GM23248 (cell line): ENCODE results near the gene PPP1R9B. TPM values are rescaled to one million over a fixed set of nuclear protein-coding genes. Genes with fewer than 3 reads are reported as not detected.

ENCODE experiments used
- DNase-seq: peaks from one replicate; pipeline ENCODE4 v3.0.0-alpha.2; 2015
- H2AFZ ChIP-seq: fragments of 200-600 bp; sonication (generic); 2 replicates; pipeline ENCODE4 v1.6.1; 2016; ENCODE audit warnings: antibody characterized with exemption
- H3F3A ChIP-seq: fragments of 200-600 bp; sonication (generic); 2 replicates; pipeline ENCODE4 v1.6.1; 2016; ENCODE audit warnings: mild to moderate bottlenecking, antibody characterized with exemption, mixed run types; ENCODE audit not compliant: insufficient read depth
- H3K27ac ChIP-seq: fragments of 200-600 bp; sonication (generic); 2 replicates; pipeline ENCODE4 v1.5.1; 2016; ENCODE audit warnings: mild to moderate bottlenecking
- H3K27me3 ChIP-seq: fragments of 200-600 bp; sonication (generic); replicated peaks from 2 replicates; pipeline ENCODE4 v1.6.1; 2016; ENCODE audit warnings: mild to moderate bottlenecking; ENCODE audit not compliant: insufficient read depth
- H3K36me3 ChIP-seq: fragments of 200-600 bp; sonication (generic); 2 replicates; pipeline ENCODE4 v1.6.1; 2016; ENCODE audit warnings: low read depth, mild to moderate bottlenecking
- H3K4me1 ChIP-seq: fragments of 200-600 bp; sonication (generic); 2 replicates; pipeline ENCODE4 v1.6.1; 2016; ENCODE audit warnings: mild to moderate bottlenecking; ENCODE audit not compliant: insufficient read depth
- H3K4me2 ChIP-seq: fragments of 200-600 bp; sonication (generic); one replicate; pipeline ENCODE4 v1.6.1; 2016; ENCODE audit warnings: mild to moderate bottlenecking; ENCODE audit not compliant: unreplicated experiment
- H3K4me3 ChIP-seq: fragments of 200-600 bp; sonication (generic); 2 replicates; pipeline ENCODE4 v1.5.1; 2016; ENCODE audit warnings: mild to moderate bottlenecking
- H3K79me2 ChIP-seq: fragments of 200-600 bp; sonication (generic); 2 replicates; pipeline ENCODE4 v1.6.1; 2016; ENCODE audit warnings: mild to moderate bottlenecking; ENCODE audit not compliant: insufficient read depth
- H3K9ac ChIP-seq: fragments of 200-600 bp; sonication (generic); 2 replicates; pipeline ENCODE4 v1.6.1; 2016; ENCODE audit warnings: mild to moderate bottlenecking
- H3K9me2 ChIP-seq: fragments of 200-600 bp; sonication (generic); 2 replicates; pipeline ENCODE4 v1.6.1; 2016; ENCODE audit warnings: mixed run types, mild to moderate bottlenecking, moderate library complexity; ENCODE audit not compliant: insufficient read depth
- H3K9me3 ChIP-seq: fragments of 200-600 bp; sonication (generic); one replicate; pipeline ENCODE4 v1.6.1; 2017; ENCODE audit warnings: low read depth
- H4K20me1 ChIP-seq: fragments of 200-600 bp; sonication (generic); 2 replicates; pipeline ENCODE4 v1.6.0; 2016; ENCODE audit not compliant: insufficient read depth
- EZH2 ChIP-seq: fragments of 200-600 bp; sonication (generic); IDR thresholded peaks from 2 replicates; pipeline ENCODE4 v1.6.1; 2018; ENCODE audit warnings: antibody characterized with exemption, mild to moderate bottlenecking; ENCODE audit not compliant: insufficient read depth, poor library complexity, severe bottlenecking
- EZH2phosphoT487 ChIP-seq: fragments of 200-600 bp; sonication (generic); IDR thresholded peaks from 2 replicates; pipeline ENCODE4 v1.6.1; 2018; ENCODE audit warnings: antibody characterized with exemption, moderate library complexity, mild to moderate bottlenecking, low read depth; ENCODE audit not compliant: insufficient read depth
- WGBS, 2 experiments: methylation state at CpG; one replicate each; pipeline ENCODE4 v1.1.6; 2015 to 2017; ENCODE audit warnings: low lambda C conversion rate in 2 of 2, low coverage in 1 of 2; ENCODE audit errors: missing lambda C conversion rate in 2 of 2; 5-methylcytosine and 5-hydroxymethylcytosine counted together
- in situ Hi-C: fragments of 300-500 bp; cut with MboI; formaldehyde crosslinking; loops from 2 replicates; pipeline ENCODE4 v1.15.0; 2020
- polyA plus RNA-seq: library from polyadenylated mRNA; unstranded; fragments of >200 nt; fragmentation: Nextera tagmentation; extraction: Ambion mirVana; gene quantifications from 2 replicates; pipeline ENCODE4 v1.2.1, GENCODE V29; 2016
- total RNA-seq: library from RNA; depleted of rRNA; stranded (reverse); fragments of >200 nt; shearing (Covaris generic); gene quantifications from 2 replicates; pipeline ENCODE4 v1.2.3, GENCODE V29; 2014

The PPP1R9B gene
- total and polyA plus RNA-seq, 2 experiments from 2014 or later, result 2.3 to 69.4 TPM

DNA sequence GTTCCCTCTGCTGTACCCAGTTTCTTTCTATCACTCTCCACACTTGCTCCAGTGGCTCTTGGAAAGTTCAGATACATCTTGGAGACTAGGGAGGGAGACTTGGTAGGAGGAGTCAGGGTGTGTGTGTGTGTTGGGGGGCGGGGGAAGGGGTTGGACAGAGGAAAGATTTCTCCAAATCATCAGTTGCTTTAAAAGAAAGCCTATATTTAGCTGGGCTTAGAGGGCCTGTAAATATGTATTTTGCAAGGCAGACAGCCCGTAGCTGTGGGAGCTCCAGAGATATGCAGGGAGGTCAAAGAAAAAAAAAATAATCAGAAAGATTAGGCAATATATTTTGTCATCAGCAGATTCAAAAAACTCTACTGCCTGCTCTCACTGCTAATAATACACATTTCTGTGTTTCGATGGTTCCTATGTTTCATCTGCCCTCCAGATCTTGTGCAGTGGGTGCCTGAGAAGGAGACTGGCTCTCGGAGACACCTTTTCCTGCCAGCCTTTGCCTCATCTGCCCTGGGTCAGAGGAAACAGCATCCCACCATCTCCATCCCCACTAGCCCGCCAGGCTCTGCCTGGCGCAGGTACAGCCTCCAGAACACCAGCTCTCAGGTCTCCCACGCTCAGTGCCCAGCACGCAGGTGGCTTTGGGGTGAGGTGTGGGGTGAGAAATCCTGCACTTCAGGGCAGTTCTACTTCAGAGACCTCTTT lies 4.8 kb upstream of the PPP1R9B start:
- peak overlapping the region; percentile 84 for H2AFZ ChIP-seq
- no peaks in the 10 kb centered on the region for H4K20me1 ChIP-seq
- peaks cover 30% of the 10 kb centered on the region for H3F3A ChIP-seq
- H3K4me3 ChIP-seq, result peak overlapping the region; percentile 37; the same call in 1 of the 2 replicates
- H3K36me3 ChIP-seq, result no peaks in the 10 kb centered on the region
- in situ Hi-C loops, result no loop called here
- TF ChIP-seq EZH2phosphoT487, result no peak
- no peak for TF ChIP-seq EZH2
- peaks cover 31% of the 10 kb centered on the region for H3K4me1 ChIP-seq
- peak overlapping the region; percentile 43 for H3K4me2 ChIP-seq
- H3K79me2 ChIP-seq, result peaks cover 5% of the 10 kb centered on the region
- 24 to 27% methylated on average over 8 of the region's 8 CpGs for WGBS, 2 experiments
- peak overlapping the region; percentile 64 for H3K9ac ChIP-seq
- peak overlapping the region; percentile 78 for H3K27ac ChIP-seq
- no peaks in the 10 kb centered on the region for H3K27me3 ChIP-seq
- no peaks in the 10 kb centered on the region for H3K9me2 ChIP-seq
- H3K9me3 ChIP-seq, result no peaks in the 10 kb centered on the region
- DNase-seq, result peak; percentile 56

DNA sequence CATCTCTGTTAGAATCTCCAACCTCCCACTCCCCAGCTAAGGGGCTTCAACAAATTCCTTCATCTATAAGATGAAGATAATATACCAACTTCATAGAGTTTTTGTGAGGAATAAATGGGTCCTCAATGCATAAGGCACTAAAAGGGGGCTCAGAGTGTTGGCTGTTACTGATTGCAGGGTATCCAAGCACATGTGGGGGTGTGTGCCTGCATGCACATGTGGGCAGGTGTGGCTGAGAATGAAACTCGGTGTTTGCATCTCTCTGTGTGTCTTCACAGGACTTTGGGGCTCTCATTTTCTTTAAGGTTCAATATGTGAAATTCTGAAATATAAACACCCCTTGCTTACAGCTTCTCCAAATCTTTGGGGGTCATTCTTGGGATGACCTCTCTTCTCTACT lies 4.1 kb upstream of the PPP1R9B start:
- DNase-seq, result no peak
- H3K4me2 ChIP-seq, result peak overlapping the region; percentile 43
- no peak overlapping the region for H2AFZ ChIP-seq
- in situ Hi-C loops, result no loop called here
- peak overlapping the region; percentile 78 for H3K27ac ChIP-seq
- H3K36me3 ChIP-seq, result no peaks in the 10 kb centered on the region
- no peaks in the 10 kb centered on the region for H4K20me1 ChIP-seq
- no peak overlapping the region for H3K9ac ChIP-seq
- no peak overlapping the region for H3K4me3 ChIP-seq
- WGBS, 2 experiments, result 0 to 6% methylated on average over 1 of the region's 1 CpG
- peaks cover 30% of the 10 kb centered on the region for H3F3A ChIP-seq
- H3K9me3 ChIP-seq, result no peaks in the 10 kb centered on the region
- H3K79me2 ChIP-seq, result peaks cover 12% of the 10 kb centered on the region
- peaks cover 31% of the 10 kb centered on the region for H3K4me1 ChIP-seq
- H3K27me3 ChIP-seq, result no peaks in the 10 kb centered on the region
- TF ChIP-seq EZH2, result no peak
- TF ChIP-seq EZH2phosphoT487, result no peak
- no peaks in the 10 kb centered on the region for H3K9me2 ChIP-seq

GRCh38 chr17:50153650-50154575 lies 3.4 kb upstream of the PPP1R9B start:
- 44 to 46% methylated on average over 16 of the region's 16 CpGs for WGBS, 2 experiments
- Histone ChIP-seq H3K9me3 (no peaks in the 10 kb centered on the region), H3K36me3 (no peaks in the 10 kb centered on the region), H3K79me2 (peaks cover 18% of the 10 kb centered on the region), H4K20me1 (no peaks in the 10 kb centered on the region), H2AFZ (no peak overlapping the region), H3F3A (peaks cover 30% of the 10 kb centered on the region), H3K9ac (no peak overlapping the region), H3K27ac (peak overlapping the region; percentile 24; the same call in 1 of the 2 replicates), H3K27me3 (no peaks in the 10 kb centered on the region), H3K4me1 (peaks cover 31% of the 10 kb centered on the region), H3K9me2 (no peaks in the 10 kb centered on the region), H3K4me3 (no peak overlapping the region), H3K4me2 (no peak overlapping the region)
- no peak for TF ChIP-seq EZH2
- TF ChIP-seq EZH2phosphoT487, result no peak
- DNase-seq, result peak; percentile 68
- in situ Hi-C loops, result no loop called here

DNA sequence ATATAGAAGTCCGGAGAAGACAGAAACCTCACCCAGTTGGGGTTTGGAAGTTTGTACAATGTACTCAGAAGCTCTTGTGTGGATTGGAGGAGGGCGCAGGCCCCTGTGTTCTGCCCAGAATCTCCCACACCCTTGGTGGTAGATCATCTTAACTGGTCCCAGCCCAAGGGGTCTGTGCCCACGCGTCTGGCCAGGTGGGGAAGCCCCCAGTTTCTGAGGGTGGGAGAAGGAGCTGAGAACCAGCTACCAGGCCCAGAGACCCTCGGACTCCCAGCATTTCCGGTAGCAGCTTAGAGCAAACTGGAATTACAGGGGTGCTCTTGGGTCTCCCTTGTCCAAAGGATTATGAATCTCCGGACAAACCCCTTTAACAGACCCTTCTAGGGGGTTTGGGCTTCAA lies 2.3 kb upstream of the PPP1R9B start:
- Histone ChIP-seq H3K79me2 (peaks cover 29% of the 10 kb centered on the region), H2AFZ (no peak overlapping the region), H3K9me3 (no peaks in the 10 kb centered on the region), H3F3A (peaks cover 30% of the 10 kb centered on the region), H3K4me1 (peaks cover 31% of the 10 kb centered on the region), H3K9me2 (no peaks in the 10 kb centered on the region), H3K27me3 (no peaks in the 10 kb centered on the region), H4K20me1 (no peaks in the 10 kb centered on the region), H3K36me3 (no peaks in the 10 kb centered on the region), H3K9ac (peak overlapping the region; percentile 78; the same call in 1 of the 2 replicates), H3K4me3 (peak overlapping the region; percentile 83; the same call in 1 of the 2 replicates), H3K4me2 (peak overlapping the region; percentile 97), H3K27ac (no peak overlapping the region)
- DNase-seq, result no peak
- in situ Hi-C loops, result no loop called here
- no peak for TF ChIP-seq EZH2
- TF ChIP-seq EZH2phosphoT487, result no peak
- 37 to 39% methylated on average over 7 of the region's 7 CpGs for WGBS, 2 experiments
